ENCODE results near the gene ETV3.
"Not testable (repeated sequence)": the region's sequence is repeated elsewhere in the genome, so short reads cannot be mapped to it uniquely, and the experiment has no call there.

DNA sequence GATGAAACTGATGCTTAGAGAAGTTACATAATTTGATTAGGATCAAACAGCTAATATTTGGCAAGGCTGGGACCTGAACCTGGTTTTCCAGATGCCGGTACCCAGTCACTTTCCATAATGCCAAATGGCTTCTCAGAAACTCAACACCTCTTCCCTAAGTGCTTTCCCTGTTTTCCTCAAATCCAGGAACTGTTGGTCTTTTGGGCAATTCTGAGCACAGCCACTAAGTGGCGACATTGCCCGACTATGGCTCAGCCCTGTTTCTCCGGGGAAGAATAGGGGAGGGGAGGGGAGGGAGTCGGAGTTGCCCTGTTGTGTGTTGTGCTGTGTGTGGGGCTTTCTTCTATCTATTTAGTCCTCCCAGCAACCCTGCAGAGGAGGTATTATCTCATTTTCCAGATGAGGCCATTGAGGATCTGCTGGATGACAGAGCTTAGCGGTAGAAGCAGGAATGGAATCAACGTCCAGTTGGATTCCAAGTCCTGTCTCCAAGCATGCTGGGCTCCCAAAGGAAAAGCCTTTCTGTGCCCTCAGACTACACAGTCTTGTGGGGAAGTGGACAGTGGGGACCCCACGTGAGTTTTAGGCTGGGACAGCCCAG, 33.8 kb upstream of the ETV3 start:
- TF ChIP-seq, protein P1, sequence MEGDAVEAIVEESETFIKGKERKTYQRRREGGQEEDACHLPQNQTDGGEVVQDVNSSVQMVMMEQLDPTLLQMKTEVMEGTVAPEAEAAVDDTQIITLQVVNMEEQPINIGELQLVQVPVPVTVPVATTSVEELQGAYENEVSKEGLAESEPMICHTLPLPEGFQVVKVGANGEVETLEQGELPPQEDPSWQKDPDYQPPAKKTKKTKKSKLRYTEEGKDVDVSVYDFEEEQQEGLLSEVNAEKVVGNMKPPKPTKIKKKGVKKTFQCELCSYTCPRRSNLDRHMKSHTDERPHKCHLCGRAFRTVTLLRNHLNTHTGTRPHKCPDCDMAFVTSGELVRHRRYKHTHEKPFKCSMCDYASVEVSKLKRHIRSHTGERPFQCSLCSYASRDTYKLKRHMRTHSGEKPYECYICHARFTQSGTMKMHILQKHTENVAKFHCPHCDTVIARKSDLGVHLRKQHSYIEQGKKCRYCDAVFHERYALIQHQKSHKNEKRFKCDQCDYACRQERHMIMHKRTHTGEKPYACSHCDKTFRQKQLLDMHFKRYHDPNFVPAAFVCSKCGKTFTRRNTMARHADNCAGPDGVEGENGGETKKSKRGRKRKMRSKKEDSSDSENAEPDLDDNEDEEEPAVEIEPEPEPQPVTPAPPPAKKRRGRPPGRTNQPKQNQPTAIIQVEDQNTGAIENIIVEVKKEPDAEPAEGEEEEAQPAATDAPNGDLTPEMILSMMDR (IDR thresholded peaks at IDR 0.05; ENCODE audit: low read depth, low read length), result peak; percentile 38
- not testable (repeated sequence) for TF ChIP-seq EZH2phosphoT487 (IDR thresholded peaks at IDR 0.05; ENCODE audit: low read depth)
